Astrocyte of the spinal cord (primary cell): Measurements from ENCODE around the gene USF2.

Experiments
- DNase-seq: peaks from one replicate; pipeline ENCODE4 v3.0.0; 2011; ENCODE audit warnings: low read depth, low spot score
- H3K4me3 ChIP-seq: 2 replicates; pipeline ENCODE4 v1.5.1; 2011; ENCODE audit warnings: low read depth, mild to moderate bottlenecking, low read length, moderate library complexity
- CTCF ChIP-seq: IDR thresholded peaks from 2 replicates; pipeline ENCODE4 v1.5.1; 2012; ENCODE audit warnings: low read depth, mild to moderate bottlenecking, low read length, inconsistent platforms
- in situ Hi-C: cut with HindIII; loops from 2 replicates; pipeline ENCODE4 v1.10.0; 2017; ENCODE audit warnings: low sequenced_read_pairs

USF2 gene

GRCh38 chr19:35288331-35288730, 19.6 kb downstream of the USF2 start:
- H3K4me3 ChIP-seq, result no peak overlapping the region
- no peak for TF ChIP-seq CTCF
- DNase-seq, result no peak
- in situ Hi-C loops, result no loop called here

- no peak for TF ChIP-seq CTCF
- in situ Hi-C loops, result no loop called here
- H3K4me3 ChIP-seq, result no peak overlapping the region
- no peak for DNase-seq
Measured at GRCh38 chr19:35288906-35289305, 20.1 kb downstream of the USF2 start.

- no peak for TF ChIP-seq CTCF
- no peak overlapping the region for H3K4me3 ChIP-seq
- no peak for DNase-seq
- in situ Hi-C loops, result no loop called here
Measured at GRCh38 chr19:35290381-35291127, 21.8 kb downstream of the USF2 start.

GRCh38 chr19:35291259-35291658, 22.5 kb downstream of the USF2 start:
- DNase-seq, result no peak
- H3K4me3 ChIP-seq, result no peak overlapping the region
- in situ Hi-C loops, result no loop called here
- TF ChIP-seq CTCF, result no peak

GRCh38 chr19:35291916-35292315, 23.2 kb downstream of the USF2 start, which contains the start of gene MAG:
TSS of gene MAG (plus strand) at chr19:35292161. CDS start at chr19:35295409, 3,248 bp downstream.
- no peak within 1 kb of the TSS for H3K4me3 ChIP-seq
- TF ChIP-seq CTCF, result no peak
- in situ Hi-C loops, result no loop called here
- DNase-seq, result no peak

GRCh38 chr19:35292421-35293362, 23.9 kb downstream of the USF2 start:
- no peak for TF ChIP-seq CTCF
- no peak for DNase-seq
- in situ Hi-C loops, result no loop called here
- no peak overlapping the region for H3K4me3 ChIP-seq
